HG02763 (cell line): ENCODE results near the gene AGFG1.

Source experiments
- ATAC-seq: cut with Tn5 transposase; IDR thresholded peaks from one replicate; pipeline ENCODE4 v1.9.1; 2021; ENCODE audit warnings: mild to moderate bottlenecking, moderate library complexity; ENCODE audit not compliant: unreplicated experiment

The AGFG1 gene

GRCh38 chr2:227602358-227602757 lies 130.4 kb downstream of the AGFG1 start:
- no peak for ATAC-seq

GRCh38 chr2:227606476-227606875 lies 134.5 kb downstream of the AGFG1 start:
- no peak for ATAC-seq

GRCh38 chr2:227607941-227608340 lies 136.0 kb downstream of the AGFG1 start:
- ATAC-seq, result no peak

GRCh38 chr2:227608561-227609338 lies 136.8 kb downstream of the AGFG1 start:
- ATAC-seq, result peak; percentile 47

GRCh38 chr2:227610123-227610522 lies 138.2 kb downstream of the AGFG1 start:
- no peak for ATAC-seq
